IMR-90 (cell line): Measurements from ENCODE around the gene AMACR.

Source experiments
- BHLHE40 ChIP-seq: fragments of 150-350 bp; IDR thresholded peaks from 2 replicates; pipeline ENCODE4 v1.6.1; 2016; ENCODE audit warnings: mild to moderate bottlenecking, low read depth, low read length
- CEBPB ChIP-seq: IDR thresholded peaks from 2 replicates; pipeline ENCODE4 v1.6.1; 2012; ENCODE audit warnings: low read depth, low read length, improper control_type of control experiment
- FOS ChIP-seq: fragments of 150-350 bp; IDR thresholded peaks from 2 replicates; pipeline ENCODE4 v1.6.1; 2016; ENCODE audit warnings: low read depth, low read length
- MAFK ChIP-seq: IDR thresholded peaks from 2 replicates; pipeline ENCODE4 v1.6.1; 2012; ENCODE audit warnings: low read depth, low read length, improper control_type of control experiment
- MXI1 ChIP-seq: IDR thresholded peaks from 2 replicates; pipeline ENCODE4 v1.6.1; 2012; ENCODE audit warnings: low read depth, mild to moderate bottlenecking, low read length, moderate library complexity, borderline replicate concordance
- NFE2L2 ChIP-seq: fragments of 150-350 bp; IDR thresholded peaks from 2 replicates; pipeline ENCODE4 v1.6.1; 2016; ENCODE audit warnings: low read depth, mild to moderate bottlenecking, low read length
- POLR2A ChIP-seq: IDR thresholded peaks from 2 replicates; pipeline ENCODE4 v1.6.1; 2012; ENCODE audit warnings: mild to moderate bottlenecking, low read depth, low read length
- RAD21 ChIP-seq: IDR thresholded peaks from 2 replicates; pipeline ENCODE4 v1.6.1; 2012; ENCODE audit warnings: low read length, improper control_type of control experiment
- RFX5 ChIP-seq: IDR thresholded peaks from 2 replicates; pipeline ENCODE4 v1.8.0; 2012; ENCODE audit warnings: low read depth, mild to moderate bottlenecking, low read length, moderate library complexity
- SMC3 ChIP-seq: fragments of 150-350 bp; IDR thresholded peaks from 2 replicates; pipeline ENCODE4 v1.6.1; 2016; ENCODE audit warnings: low read depth, mild to moderate bottlenecking, antibody characterized with exemption, low read length, moderate library complexity
- TF ChIP-seq, protein P1 (sequence below): conservative IDR thresholded peaks from 2 replicates; pipeline ENCODE4 v1.5.1; 2012; ENCODE audit warnings: mild to moderate bottlenecking, low read depth, low read length, improper control_type of control experiment
- TF ChIP-seq, protein P2 (sequence below): fragments of 150-350 bp; IDR thresholded peaks from 2 replicates; pipeline ENCODE4 v1.6.1; 2017; ENCODE audit warnings: mild to moderate bottlenecking, antibody characterized with exemption, low read length, low read depth

DNA sequence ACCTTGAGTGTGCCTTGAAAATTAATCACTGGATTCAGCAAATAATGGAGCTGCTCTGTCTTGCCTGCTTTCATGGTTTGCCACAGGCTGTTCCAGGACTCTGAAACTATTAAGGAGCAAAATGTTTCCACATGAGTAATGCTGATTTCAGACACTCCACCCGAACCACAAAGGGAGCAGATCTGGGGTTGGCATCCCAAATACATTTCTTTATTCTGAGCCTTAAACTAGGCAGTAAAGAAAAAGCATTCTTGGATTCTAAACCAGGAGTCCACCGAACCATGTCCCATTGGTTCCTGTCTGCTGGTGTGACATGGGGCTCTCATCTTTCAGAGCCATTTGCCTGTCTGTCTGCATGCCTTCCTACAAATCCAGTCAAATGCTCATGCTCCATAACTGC, 45.3 kb upstream of the AMACR start:
- TF ChIP-seq, protein P1, sequence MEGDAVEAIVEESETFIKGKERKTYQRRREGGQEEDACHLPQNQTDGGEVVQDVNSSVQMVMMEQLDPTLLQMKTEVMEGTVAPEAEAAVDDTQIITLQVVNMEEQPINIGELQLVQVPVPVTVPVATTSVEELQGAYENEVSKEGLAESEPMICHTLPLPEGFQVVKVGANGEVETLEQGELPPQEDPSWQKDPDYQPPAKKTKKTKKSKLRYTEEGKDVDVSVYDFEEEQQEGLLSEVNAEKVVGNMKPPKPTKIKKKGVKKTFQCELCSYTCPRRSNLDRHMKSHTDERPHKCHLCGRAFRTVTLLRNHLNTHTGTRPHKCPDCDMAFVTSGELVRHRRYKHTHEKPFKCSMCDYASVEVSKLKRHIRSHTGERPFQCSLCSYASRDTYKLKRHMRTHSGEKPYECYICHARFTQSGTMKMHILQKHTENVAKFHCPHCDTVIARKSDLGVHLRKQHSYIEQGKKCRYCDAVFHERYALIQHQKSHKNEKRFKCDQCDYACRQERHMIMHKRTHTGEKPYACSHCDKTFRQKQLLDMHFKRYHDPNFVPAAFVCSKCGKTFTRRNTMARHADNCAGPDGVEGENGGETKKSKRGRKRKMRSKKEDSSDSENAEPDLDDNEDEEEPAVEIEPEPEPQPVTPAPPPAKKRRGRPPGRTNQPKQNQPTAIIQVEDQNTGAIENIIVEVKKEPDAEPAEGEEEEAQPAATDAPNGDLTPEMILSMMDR: no peak
- TF ChIP-seq BHLHE40 (no peak), MAFK (peak; percentile 15; the same call in 1 of the 2 replicates), RAD21 (no peak), CEBPB (no peak), POLR2A (no peak), FOS (no peak), NFE2L2 (no peak), SMC3 (no peak), MXI1 (no peak), RFX5 (no peak)
- TF ChIP-seq, protein P2, sequence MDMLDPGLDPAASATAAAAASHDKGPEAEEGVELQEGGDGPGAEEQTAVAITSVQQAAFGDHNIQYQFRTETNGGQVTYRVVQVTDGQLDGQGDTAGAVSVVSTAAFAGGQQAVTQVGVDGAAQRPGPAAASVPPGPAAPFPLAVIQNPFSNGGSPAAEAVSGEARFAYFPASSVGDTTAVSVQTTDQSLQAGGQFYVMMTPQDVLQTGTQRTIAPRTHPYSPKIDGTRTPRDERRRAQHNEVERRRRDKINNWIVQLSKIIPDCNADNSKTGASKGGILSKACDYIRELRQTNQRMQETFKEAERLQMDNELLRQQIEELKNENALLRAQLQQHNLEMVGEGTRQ: no peak
